Measurements from ENCODE around the gene YPEL2. TPM values are rescaled to one million over a fixed set of nuclear protein-coding genes. Genes with fewer than 3 reads are reported as not detected.
A peak's percentile ranks its signal among the peaks of the same experiment; 100 is the strongest.
"Not testable (repeated sequence)": the region's sequence is repeated elsewhere in the genome, so short reads cannot be mapped to it uniquely, and the experiment has no call there.

YPEL2 gene
- total RNA-seq, 4 donors from 2014 or later = 16.5 to 24.1 (median 21.8) TPM

DNA sequence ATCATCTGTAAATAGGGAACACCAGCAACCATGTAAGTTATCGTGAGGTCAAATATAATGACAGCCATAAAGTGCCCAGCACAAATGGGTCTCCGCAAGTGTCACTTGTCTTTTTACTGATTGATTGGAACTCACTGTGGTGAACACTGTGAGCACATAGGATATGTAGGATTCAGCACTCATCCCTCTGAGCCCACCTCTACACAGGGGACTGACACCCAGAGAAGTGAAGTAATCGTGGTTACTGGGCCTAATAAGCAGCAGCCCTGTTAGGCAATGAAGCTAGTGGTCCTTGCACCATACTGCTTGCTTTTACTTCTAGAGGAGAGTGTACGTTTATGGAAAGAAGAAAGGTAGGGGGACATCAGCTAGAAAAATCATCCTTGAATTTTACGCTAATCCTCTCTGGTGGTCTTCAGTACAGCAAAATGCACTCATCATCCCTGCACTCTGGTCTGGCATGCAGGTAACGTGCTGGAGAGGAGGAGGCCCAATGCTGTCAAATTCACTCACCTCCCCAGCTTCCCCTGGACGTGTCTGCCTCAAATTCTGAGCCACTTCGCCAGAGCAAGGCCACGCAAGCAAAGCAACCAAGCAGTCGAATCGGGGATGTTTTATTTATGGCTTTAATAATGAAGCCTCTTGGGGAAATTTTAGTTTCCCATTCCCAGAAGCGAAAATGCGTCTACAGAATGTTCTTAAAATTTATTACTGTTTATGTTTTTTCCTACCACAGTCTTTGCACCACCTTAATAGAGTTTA lies 74.7 kb downstream of the YPEL2 start:
- Histone ChIP-seq H3K27ac (peak overlapping the region in 2 of 4 donors; percentile 5 to 50), H3K27me3 (no peaks in the 10 kb centered on the region), H3K4me3 (no peak overlapping the region), H3K9me3 (no peaks in the 10 kb centered on the region), H3K4me1 (no peaks in the 10 kb centered on the region), H3K36me3 (peaks cover 0 to 19% (median 0%) of the 10 kb centered on the region in 3 donors)
- DNase-seq = no peak
- TF ChIP-seq, protein P1, sequence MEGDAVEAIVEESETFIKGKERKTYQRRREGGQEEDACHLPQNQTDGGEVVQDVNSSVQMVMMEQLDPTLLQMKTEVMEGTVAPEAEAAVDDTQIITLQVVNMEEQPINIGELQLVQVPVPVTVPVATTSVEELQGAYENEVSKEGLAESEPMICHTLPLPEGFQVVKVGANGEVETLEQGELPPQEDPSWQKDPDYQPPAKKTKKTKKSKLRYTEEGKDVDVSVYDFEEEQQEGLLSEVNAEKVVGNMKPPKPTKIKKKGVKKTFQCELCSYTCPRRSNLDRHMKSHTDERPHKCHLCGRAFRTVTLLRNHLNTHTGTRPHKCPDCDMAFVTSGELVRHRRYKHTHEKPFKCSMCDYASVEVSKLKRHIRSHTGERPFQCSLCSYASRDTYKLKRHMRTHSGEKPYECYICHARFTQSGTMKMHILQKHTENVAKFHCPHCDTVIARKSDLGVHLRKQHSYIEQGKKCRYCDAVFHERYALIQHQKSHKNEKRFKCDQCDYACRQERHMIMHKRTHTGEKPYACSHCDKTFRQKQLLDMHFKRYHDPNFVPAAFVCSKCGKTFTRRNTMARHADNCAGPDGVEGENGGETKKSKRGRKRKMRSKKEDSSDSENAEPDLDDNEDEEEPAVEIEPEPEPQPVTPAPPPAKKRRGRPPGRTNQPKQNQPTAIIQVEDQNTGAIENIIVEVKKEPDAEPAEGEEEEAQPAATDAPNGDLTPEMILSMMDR (IDR thresholded peaks at IDR 0.05) = no peak

DNA sequence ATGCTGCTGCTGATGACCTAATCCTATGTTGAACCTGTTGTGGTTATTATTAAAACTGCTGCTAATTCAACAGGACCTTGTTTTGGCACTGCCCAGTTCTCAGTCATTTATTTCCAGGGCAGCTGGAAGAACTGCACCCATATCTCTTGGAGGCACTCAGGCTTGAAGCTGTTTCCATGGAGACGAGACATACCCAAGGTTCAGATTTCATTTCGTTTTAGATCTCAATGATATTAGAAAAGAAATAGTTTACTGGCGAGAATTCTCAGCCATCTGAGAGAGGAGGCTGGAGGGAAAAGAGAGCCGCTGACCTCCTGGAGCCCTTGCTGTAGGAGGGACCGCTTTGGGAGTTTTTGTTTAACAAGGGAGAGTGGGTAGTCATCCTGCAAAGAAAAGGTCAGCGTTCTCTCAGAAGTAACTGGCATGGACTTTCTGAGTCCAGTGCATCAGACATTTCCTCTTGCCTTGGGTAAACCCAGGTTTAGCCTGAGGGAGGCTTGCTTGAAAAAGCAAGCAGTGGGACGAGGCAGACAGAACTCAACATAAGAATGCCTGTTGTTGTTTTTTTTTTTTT lies 75.4 kb downstream of the YPEL2 start:
- no peak overlapping the region for H3K4me3 ChIP-seq
- H3K4me1 ChIP-seq = no peaks in the 10 kb centered on the region
- H3K36me3 ChIP-seq = peaks cover 0 to 19% (median 0%) of the 10 kb centered on the region in 3 donors
- H3K27ac ChIP-seq = peak overlapping the region in 1 of 4 donors; percentile 50
- no peak for TF ChIP-seq POLR2A (IDR thresholded peaks at IDR 0.05)
- TF ChIP-seq, protein P1 (IDR thresholded peaks at IDR 0.05) = no peak
- H3K27me3 ChIP-seq = no peaks in the 10 kb centered on the region
- no peaks in the 10 kb centered on the region for H3K9me3 ChIP-seq
- DNase-seq = no peak

DNA sequence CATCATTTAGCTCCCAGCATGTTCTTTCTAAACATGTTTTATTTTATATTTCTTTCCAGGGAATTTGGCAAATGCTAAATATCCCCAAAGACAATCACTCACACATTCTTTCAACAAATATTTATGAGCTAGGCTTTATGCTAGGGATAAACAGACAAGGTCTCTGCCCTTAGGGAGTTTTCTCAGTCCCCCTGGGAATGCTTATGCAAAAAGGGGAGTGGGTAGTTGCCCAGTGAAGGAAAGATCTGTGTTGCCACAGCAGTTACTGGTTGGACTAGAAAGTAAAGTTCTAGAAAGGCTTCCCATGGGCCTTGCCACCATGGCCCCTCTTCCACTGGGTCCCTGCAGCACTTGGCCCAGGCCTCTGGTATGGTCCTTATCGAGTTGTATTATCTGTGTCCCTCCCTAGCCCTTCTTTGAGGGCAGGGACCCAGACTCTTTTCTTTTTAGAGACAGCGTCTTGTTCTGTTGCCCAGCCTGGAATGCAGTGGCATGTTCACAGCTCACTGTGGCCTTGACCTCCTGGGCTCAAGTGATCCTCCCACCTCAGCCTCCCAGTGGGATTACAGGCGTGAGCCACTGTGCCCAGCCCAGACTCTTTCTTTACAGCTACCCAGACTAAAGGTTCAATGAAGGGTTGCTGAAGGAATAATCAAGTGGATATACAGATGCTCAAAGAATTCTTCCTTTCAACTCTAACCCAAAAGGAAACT lies 78.0 kb downstream of the YPEL2 start:
- Histone ChIP-seq H3K27ac (no peak overlapping the region), H3K36me3 (peaks cover 0 to 3% (median 0%) of the 10 kb centered on the region in 3 donors), H3K9me3 (no peaks in the 10 kb centered on the region), H3K4me1 (no peaks in the 10 kb centered on the region), H3K4me3 (no peak overlapping the region), H3K27me3 (no peaks in the 10 kb centered on the region)
- DNase-seq = no peak
- no peak for TF ChIP-seq POLR2A (IDR thresholded peaks at IDR 0.05)
- TF ChIP-seq, protein P1 (IDR thresholded peaks at IDR 0.05) = no peak

DNA sequence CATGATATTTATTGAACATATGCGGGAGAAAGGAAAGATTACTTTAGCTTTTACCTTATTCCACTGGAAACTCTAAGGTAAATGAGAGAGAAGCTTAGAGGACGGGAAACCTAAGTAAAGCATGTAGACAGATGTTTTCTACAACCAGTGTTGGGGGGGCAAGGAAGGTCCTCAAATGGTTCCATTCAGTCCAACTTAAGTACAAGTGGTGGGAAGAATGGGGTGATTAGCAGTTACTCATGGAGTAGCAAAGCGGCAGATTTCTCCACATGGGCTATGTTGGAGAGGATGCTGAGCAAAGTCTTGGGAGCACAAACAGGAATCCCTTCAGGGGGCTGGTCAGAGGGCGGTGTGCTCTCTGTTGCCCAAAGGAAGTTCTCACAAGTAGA lies 78.6 kb downstream of the YPEL2 start:
- Histone ChIP-seq H3K9me3 (no peaks in the 10 kb centered on the region), H3K4me1 (no peaks in the 10 kb centered on the region), H3K27me3 (no peaks in the 10 kb centered on the region), H3K36me3 (no peaks in the 10 kb centered on the region), H3K27ac (no peak overlapping the region), H3K4me3 (no peak overlapping the region)
- no peak for DNase-seq
- no peak for TF ChIP-seq POLR2A (IDR thresholded peaks at IDR 0.05)

DNA sequence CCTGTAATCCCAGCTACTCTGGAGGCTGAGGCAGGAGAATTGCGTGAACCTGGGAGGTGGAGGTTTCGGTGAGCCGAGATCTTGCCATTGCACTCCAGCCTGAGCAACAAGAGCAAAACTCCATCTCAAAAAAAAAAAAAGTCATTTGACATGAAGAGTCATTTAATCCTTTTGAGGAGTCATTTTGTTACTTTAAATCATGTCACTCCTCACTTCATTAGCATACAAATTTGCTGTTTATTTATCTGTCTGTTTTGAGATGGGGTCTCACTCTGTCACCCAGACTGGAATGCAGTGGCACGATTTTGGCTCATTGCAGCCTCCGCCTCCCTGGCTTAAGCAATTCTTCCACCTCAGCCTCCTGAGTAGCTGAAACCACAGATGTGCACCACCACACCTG lies 81.0 kb downstream of the YPEL2 start:
- H3K4me1 ChIP-seq, H3K4me3 ChIP-seq, H3K9me3 ChIP-seq, H3K27me3 ChIP-seq, H3K36me3 ChIP-seq, H3K27ac ChIP-seq, DNase-seq: not testable (repeated sequence)

DNA sequence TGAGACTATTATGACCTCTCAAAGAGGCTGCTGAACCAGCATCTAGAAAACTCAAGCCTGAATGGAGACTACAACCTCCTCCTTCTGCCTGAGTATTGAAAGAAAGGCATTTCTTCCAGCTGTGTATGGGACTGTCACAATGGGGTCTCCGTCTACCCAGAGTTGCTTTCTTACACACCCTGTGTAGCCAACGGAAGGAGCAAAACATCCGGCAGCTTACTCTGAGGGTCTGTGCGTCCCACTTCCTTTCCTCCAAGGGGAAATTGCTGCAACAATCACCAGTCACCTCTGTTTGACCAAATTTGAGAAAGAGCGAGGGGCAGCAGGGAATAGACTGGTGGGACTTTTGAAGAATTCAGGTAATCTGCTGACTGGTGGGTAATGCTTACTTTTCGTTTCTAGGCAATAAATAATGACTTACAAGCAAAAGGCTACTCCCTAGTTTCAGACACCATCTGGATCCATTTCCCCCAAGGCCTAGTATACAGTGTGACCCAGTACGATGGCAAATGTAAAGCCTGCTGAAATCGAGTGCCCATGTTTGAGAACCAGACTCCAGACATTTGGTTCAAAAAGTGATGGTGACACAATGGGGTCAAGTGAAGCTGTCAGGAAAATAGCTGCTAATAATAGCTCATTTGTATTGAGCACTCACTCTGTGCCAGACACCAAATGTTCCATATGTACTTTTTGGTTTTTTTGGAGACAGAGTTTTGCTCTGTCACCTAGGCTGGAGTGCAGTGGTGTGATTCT lies 81.7 kb downstream of the YPEL2 start:
- TF ChIP-seq POLR2A (IDR thresholded peaks at IDR 0.05) = no peak
- TF ChIP-seq, protein P1 (IDR thresholded peaks at IDR 0.05) = no peak
- H3K27ac ChIP-seq = no peak overlapping the region
- H3K4me3 ChIP-seq = no peak overlapping the region
- no peaks in the 10 kb centered on the region for H3K9me3 ChIP-seq
- no peaks in the 10 kb centered on the region for H3K27me3 ChIP-seq
- no peaks in the 10 kb centered on the region for H3K36me3 ChIP-seq
- no peak for DNase-seq
- no peaks in the 10 kb centered on the region for H3K4me1 ChIP-seq

Measured in Peyer's patch (tissue), 4 donors.